ENCODE measurements around the gene DLD. TPM values are rescaled to one million over a fixed set of nuclear protein-coding genes. Genes with fewer than 3 reads are reported as not detected.
A peak's percentile ranks its signal among the peaks of the same experiment; 100 is the strongest.

The DLD gene
- total and polyA plus RNA-seq, 4 donors = 49.4 to 121 (median 67.1) TPM

DNA sequence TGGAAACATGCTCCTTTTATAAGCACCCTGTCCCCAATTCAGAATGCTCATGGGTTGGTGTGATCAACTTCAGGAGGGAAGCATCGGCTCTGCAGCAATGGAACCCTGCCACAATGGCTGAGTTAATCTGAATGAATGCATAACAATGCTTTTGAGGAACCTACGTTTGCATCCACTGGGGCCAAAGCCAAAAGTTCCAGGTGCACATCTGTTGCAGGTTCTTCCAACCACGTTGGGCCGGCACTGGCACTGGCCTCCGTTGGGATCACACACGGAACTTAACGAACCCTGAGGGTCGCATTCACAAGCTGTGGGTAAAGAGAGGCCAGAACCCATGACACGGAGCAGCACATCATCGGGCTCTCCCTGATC is 68.5 kb downstream of the DLD start (continued):
- TF ChIP-seq, protein P1, sequence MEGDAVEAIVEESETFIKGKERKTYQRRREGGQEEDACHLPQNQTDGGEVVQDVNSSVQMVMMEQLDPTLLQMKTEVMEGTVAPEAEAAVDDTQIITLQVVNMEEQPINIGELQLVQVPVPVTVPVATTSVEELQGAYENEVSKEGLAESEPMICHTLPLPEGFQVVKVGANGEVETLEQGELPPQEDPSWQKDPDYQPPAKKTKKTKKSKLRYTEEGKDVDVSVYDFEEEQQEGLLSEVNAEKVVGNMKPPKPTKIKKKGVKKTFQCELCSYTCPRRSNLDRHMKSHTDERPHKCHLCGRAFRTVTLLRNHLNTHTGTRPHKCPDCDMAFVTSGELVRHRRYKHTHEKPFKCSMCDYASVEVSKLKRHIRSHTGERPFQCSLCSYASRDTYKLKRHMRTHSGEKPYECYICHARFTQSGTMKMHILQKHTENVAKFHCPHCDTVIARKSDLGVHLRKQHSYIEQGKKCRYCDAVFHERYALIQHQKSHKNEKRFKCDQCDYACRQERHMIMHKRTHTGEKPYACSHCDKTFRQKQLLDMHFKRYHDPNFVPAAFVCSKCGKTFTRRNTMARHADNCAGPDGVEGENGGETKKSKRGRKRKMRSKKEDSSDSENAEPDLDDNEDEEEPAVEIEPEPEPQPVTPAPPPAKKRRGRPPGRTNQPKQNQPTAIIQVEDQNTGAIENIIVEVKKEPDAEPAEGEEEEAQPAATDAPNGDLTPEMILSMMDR (IDR thresholded peaks at IDR 0.05; ENCODE audit: low read depth, low read length, missing input control) = no peak
- TF ChIP-seq SP1 (IDR thresholded peaks at IDR 0.05) (no peak), EGR1 (IDR thresholded peaks at IDR 0.05; ENCODE audit: low read depth in 2 of 2) (no peak)

DNA sequence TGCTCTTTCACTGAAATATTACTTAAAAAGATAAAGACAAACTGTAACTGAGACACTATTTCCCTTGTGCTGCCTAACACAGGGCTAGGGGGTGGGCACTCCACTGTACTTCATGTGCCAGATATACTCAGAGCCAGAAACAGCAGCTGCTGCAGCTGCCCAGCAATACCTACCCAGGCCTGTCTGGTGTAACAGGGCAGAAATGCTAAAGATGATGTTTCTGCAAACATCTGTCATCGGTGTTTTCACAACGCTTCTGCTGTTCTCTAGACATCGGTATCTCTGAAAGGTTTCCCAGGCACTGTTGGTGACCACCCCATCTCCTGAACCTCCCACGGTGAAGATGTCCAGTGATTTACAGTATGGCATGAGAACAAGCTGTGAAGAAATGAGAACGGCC is 69.3 kb downstream of the DLD start:
- Histone ChIP-seq H3K27ac (ENCODE audit: low read depth in 1 of 2, low read length in 2 of 2) (no peak overlapping the region), H3K4me1 (ENCODE audit: control insufficient read depth in 4 of 4, insufficient read depth in 4 of 4, low read length in 3 of 4) (no peaks in the 10 kb centered on the region), H3K9me3 (ENCODE audit: control insufficient read depth in 4 of 4, low read length in 3 of 4) (no peaks in the 10 kb centered on the region), H3K27me3 (ENCODE audit: control insufficient read depth in 4 of 4, insufficient read depth in 4 of 4, low read length in 3 of 4) (peaks cover 0 to 6% (median 0%) of the 10 kb centered on the region in 4 donors), H3K4me3 (ENCODE audit: low read depth in 1 of 3, low read length in 3 of 3) (no peak overlapping the region), H3K36me3 (ENCODE audit: control insufficient read depth in 4 of 4, insufficient read depth in 3 of 4, low read depth in 1 of 4, low read length in 3 of 4) (peaks cover 0 to 2% (median 0%) of the 10 kb centered on the region in 4 donors), H3K9ac (ENCODE audit: low read depth in 1 of 2, low read length in 2 of 2) (no peak overlapping the region)
- no peak for DNase-seq (ENCODE audit: low spot score)
- WGBS = 77% methylated on average over 5 of the region's 5 CpGs
- TF ChIP-seq, protein P2, sequence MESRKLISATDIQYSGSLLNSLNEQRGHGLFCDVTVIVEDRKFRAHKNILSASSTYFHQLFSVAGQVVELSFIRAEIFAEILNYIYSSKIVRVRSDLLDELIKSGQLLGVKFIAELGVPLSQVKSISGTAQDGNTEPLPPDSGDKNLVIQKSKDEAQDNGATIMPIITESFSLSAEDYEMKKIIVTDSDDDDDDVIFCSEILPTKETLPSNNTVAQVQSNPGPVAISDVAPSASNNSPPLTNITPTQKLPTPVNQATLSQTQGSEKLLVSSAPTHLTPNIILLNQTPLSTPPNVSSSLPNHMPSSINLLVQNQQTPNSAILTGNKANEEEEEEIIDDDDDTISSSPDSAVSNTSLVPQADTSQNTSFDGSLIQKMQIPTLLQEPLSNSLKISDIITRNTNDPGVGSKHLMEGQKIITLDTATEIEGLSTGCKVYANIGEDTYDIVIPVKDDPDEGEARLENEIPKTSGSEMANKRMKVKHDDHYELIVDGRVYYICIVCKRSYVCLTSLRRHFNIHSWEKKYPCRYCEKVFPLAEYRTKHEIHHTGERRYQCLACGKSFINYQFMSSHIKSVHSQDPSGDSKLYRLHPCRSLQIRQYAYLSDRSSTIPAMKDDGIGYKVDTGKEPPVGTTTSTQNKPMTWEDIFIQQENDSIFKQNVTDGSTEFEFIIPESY (IDR thresholded peaks at IDR 0.05) = no peak

DNA sequence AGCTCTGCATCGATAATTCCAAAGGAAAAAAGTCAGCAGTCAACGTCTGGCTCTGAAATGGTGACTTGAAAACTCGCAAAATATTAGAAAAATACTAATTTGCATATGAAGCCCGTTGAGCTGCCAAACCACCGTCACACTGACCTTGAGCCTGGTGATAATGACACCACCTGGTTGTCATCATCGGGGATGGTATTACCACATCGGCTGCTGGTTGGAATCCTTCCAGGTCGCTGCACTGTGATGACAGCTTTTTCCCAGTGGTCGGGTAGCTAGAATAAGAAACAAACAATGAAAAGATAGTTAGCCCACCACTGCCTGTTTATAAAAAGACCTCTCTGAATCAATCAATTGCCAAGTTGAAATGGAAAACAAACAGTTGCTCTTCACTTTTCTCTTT is 70.4 kb downstream of the DLD start:
- TF ChIP-seq RXRA (IDR thresholded peaks at IDR 0.05) (peak in 1 of 2 donors; percentile 31), JUND (IDR thresholded peaks at IDR 0.05) (peak; percentile 26 to 50), EGR1 (IDR thresholded peaks at IDR 0.05; ENCODE audit: low read depth in 2 of 2) (no peak), HNF4A (conservative IDR thresholded peaks at IDR 0.05) (peak in 1 of 2 donors; percentile 16)
- no peak overlapping the region for H3K9ac ChIP-seq (ENCODE audit: low read depth in 1 of 2, low read length in 2 of 2)
- H3K27me3 ChIP-seq (ENCODE audit: control insufficient read depth in 4 of 4, insufficient read depth in 4 of 4, low read length in 3 of 4) = peaks cover 0 to 6% (median 0%) of the 10 kb centered on the region in 4 donors
- H3K27ac ChIP-seq (ENCODE audit: low read depth in 1 of 2, low read length in 2 of 2) = no peak overlapping the region
- H3K4me3 ChIP-seq (ENCODE audit: low read depth in 1 of 3, low read length in 3 of 3) = no peak overlapping the region
- H3K9me3 ChIP-seq (ENCODE audit: control insufficient read depth in 4 of 4, low read length in 3 of 4) = no peaks in the 10 kb centered on the region
- peaks cover 0 to 2% (median 0%) of the 10 kb centered on the region in 4 donors for H3K36me3 ChIP-seq (ENCODE audit: control insufficient read depth in 4 of 4, insufficient read depth in 3 of 4, low read depth in 1 of 4, low read length in 3 of 4)
- DNase-seq (ENCODE audit: low spot score) = no peak
- 45% methylated on average over 9 of the region's 9 CpGs for WGBS
- no peaks in the 10 kb centered on the region for H3K4me1 ChIP-seq (ENCODE audit: control insufficient read depth in 4 of 4, insufficient read depth in 4 of 4, low read length in 3 of 4)

- DNase-seq (ENCODE audit: low spot score) = no peak
- Histone ChIP-seq H3K4me1 (ENCODE audit: control insufficient read depth in 4 of 4, insufficient read depth in 4 of 4, low read length in 3 of 4) (peaks cover 0 to 4% (median under 1%) of the 10 kb centered on the region in 4 donors), H3K9me3 (ENCODE audit: control insufficient read depth in 4 of 4, low read length in 3 of 4) (no peaks in the 10 kb centered on the region), H3K27ac (ENCODE audit: low read depth in 1 of 2, low read length in 2 of 2) (no peak overlapping the region), H3K27me3 (ENCODE audit: control insufficient read depth in 4 of 4, insufficient read depth in 4 of 4, low read length in 3 of 4) (peaks cover 0 to 6% (median 0%) of the 10 kb centered on the region in 4 donors), H3K4me3 (ENCODE audit: low read depth in 1 of 3, low read length in 3 of 3) (no peak overlapping the region), H3K36me3 (ENCODE audit: control insufficient read depth in 4 of 4, insufficient read depth in 3 of 4, low read depth in 1 of 4, low read length in 3 of 4) (peaks cover 0 to 2% (median 0%) of the 10 kb centered on the region in 4 donors), H3K9ac (ENCODE audit: low read depth in 1 of 2, low read length in 2 of 2) (no peak overlapping the region)
- TF ChIP-seq FOXA1 (IDR thresholded peaks at IDR 0.05) (no peak), RXRA (IDR thresholded peaks at IDR 0.05) (no peak), EGR1 (IDR thresholded peaks at IDR 0.05; ENCODE audit: low read depth in 2 of 2) (no peak), ATF3 (IDR thresholded peaks at IDR 0.05) (no peak), NR2F2 (IDR thresholded peaks at IDR 0.05) (no peak), GABPA (IDR thresholded peaks at IDR 0.05 in 1 of 2, conservative IDR thresholded peaks at IDR 0.05 in 1 of 2) (no peak)
- TF ChIP-seq, protein P1 (IDR thresholded peaks at IDR 0.05; ENCODE audit: low read depth, low read length, missing input control) = no peak
- 95% methylated on average over 9 of the region's 9 CpGs for WGBS
These were observed 71.8 kb downstream of the DLD start for GRCh38 chr7:107962817-107963216.

Measured in liver (tissue), 9 donors.